Cardiac fibroblast (primary cell): ENCODE data around the gene MET.

ENCODE experiments used
- DNase-seq, 2 donors: peaks; one replicate each; pipeline versions ENCODE4 v3.0.0 to v3.0.0-alpha.2; 2010; ENCODE audit warnings: low read depth in 2 of 2
- H3K4me3 ChIP-seq, 2 donors: replicated peaks in 1 of 2; 1 replicate in 1 of 2; 2 replicates in 1 of 2; pipeline ENCODE4 v1.5.1; 2011; ENCODE audit warnings: low read depth in 2 of 2, low read length in 2 of 2, mild to moderate bottlenecking in 2 of 2, moderate library complexity in 1 of 2
- TF ChIP-seq, protein P1 (sequence below): IDR thresholded peaks from one replicate; pipeline ENCODE4 v1.5.1; 2011; ENCODE audit warnings: low read depth, mild to moderate bottlenecking, low read length, inconsistent platforms

The MET gene

DNA sequence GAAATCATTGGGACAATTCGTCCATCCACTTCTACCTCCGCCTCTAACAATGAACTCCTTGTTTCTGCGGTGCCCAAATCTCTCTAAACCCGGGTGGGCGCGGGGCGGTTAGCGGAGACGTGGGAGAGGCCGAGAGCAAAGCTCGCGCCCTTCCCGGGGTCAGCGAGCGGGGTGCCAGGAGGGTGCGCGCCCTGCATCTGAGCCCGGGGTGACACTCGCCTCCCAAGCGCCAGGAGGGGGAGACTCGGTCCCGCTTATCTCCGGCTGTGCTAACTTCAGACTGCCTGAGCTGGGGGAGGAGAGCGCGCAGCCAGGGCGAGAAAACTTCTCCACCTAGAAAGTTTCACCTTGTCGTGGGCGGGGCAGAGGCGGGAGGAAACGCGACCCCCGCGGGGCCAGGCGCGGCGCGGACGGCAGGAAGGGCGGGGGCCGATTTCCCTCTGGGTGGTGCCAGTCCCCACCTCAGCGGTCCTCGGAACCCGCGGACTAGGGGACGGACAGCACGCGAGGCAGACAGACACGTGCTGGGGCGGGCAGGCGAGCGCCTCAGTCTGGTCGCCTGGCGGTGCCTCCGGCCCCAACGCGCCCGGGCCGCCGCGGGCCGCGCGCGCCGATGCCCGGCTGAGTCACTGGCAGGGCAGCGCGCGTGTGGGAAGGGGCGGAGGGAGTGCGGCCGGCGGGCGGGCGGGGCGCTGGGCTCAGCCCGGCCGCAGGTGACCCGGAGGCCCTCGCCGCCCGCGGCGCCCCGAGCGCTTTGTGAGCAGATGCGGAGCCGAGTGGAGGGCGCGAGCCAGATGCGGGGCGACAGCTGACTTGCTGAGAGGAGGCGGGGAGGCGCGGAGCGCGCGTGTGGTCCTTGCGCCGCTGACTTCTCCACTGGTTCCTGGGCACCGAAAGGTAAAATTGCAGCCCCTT, at the start of gene MET:
Gene MET, plus strand, starts transcription at position 516 of the 915 bp plus-strand sequence. CDS start 26,889 bp downstream, outside the sequence.
- DNase-seq = peak; percentile 67 to 85

DNA sequence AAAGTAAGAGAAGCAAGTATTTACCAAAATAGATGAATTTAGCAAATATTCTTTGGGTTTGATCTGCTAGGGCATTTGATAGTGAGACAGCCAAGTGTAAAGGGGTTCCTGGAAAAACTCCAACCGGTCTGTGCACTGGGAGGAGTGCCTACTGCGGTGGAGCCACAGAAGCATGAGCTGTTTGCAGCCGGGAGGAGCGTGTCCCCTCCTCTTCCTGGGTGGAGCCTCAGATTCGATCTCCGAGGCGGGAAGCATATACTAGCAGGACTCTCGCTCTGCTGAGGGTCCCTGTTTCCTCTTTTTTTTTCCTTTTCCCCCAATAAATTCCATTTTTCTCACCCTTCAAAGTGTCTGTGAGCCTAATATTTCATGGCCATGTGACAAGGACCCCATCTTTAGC, 45.1 kb upstream of the MET start:
- DNase-seq = no peak
- TF ChIP-seq, protein P1, sequence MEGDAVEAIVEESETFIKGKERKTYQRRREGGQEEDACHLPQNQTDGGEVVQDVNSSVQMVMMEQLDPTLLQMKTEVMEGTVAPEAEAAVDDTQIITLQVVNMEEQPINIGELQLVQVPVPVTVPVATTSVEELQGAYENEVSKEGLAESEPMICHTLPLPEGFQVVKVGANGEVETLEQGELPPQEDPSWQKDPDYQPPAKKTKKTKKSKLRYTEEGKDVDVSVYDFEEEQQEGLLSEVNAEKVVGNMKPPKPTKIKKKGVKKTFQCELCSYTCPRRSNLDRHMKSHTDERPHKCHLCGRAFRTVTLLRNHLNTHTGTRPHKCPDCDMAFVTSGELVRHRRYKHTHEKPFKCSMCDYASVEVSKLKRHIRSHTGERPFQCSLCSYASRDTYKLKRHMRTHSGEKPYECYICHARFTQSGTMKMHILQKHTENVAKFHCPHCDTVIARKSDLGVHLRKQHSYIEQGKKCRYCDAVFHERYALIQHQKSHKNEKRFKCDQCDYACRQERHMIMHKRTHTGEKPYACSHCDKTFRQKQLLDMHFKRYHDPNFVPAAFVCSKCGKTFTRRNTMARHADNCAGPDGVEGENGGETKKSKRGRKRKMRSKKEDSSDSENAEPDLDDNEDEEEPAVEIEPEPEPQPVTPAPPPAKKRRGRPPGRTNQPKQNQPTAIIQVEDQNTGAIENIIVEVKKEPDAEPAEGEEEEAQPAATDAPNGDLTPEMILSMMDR = no peak
- H3K4me3 ChIP-seq = no peak overlapping the region

More for the DNA sequence above, at the start of gene MET:
- peak within 1 kb of the TSS; percentile 64 to 78 for H3K4me3 ChIP-seq
- TF ChIP-seq, protein P1 = peak; percentile 75

DNA sequence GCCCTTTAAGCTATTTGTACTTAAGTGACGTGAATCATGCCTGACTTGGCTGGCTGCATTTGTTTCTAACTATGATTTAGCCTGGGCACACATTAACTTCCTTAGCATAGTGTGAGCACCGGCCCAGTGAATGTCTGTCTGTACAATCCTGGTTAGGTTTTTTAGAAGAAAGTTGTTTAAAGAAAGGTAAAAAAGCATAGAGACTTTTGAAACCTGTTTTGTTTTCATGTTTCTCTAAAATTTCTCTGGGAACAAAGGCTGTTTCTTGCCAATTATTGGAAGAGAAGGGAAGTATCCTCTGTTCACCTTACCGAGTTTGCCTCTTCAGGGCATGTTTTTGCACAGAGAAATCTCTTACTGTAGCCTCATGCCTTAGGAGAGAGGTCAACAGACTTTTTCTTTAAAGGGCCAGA, 42.9 kb upstream of the MET start:
- TF ChIP-seq, protein P1 = no peak
- H3K4me3 ChIP-seq = no peak overlapping the region
- peak; percentile 34 to 54 for DNase-seq

DNA sequence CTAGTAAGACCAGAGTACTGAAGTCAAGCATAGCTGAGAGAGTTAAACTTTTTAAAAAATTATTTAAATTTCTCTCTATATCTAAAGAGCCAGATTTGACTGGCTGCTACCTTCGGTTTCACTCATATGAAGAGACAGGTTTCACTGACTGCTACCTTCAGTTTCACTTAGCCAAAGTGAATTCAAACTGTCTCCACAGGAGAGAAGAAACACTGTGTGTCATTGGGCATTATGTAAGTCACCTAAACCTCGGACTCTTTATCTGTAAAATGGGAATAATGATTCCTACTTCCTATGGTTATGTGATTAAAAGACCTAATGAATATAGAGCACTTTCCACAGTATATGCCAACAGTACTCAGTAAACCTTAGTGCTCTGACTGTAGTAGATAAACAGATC, 41.6 kb upstream of the MET start:
- H3K4me3 ChIP-seq = no peak overlapping the region
- DNase-seq = no peak
- TF ChIP-seq, protein P1 = no peak

DNA sequence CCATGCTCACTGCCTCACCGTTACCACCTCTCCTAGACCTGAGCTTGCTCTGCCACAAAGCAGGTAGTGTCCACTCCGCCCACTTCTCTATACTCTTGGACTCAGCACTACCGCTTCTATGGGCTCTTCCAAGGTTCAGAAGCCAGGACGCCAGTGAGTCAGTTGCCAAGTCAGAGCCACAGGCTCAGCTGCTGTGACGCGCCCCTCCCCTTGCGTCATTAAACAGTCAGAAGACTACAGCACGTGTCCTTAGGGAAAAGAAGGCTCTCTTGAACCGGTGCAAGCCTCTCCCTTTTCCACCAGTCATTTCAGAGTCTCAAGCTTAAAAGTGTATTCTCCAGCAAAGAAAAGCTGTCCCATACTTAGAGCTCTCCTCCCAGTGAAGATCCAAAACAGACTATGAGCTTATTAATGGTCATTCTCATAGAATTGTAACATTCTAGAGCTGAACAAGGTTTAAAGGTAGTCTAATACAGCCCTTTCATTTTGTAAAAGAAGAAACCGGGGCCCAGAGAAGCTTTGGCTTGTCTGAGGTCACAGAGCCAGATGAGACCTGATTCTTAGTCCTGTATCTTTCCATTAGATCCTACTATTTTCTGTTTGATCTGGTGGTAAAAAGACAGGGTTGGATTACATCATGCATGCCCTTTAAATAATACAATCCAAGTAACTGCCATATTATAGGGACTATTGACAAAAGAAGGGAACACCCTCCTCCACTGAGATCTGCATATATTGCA, 40.9 kb upstream of the MET start:
- no peak overlapping the region for H3K4me3 ChIP-seq
- peak; percentile 76 to 98 for DNase-seq
- TF ChIP-seq, protein P1 = no peak

DNA sequence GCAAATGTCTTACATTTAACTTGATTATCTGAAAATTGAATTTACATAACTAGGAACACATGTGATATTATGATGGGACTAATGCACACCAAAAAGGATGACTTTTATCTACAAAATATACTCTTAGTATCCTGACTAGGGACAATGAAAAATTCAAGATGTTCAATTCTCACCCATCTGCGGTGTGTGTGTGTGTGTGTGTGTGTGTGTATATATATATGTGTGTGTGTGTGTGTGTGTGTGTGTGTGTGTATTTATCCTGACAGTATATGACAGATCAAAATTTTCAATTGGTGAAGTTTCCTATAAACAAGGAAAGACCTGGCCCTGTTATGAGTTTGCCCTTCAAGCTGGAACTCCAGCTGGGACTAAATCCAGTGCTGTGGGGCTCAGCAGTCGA, 40.3 kb upstream of the MET start:
- TF ChIP-seq, protein P1 = no peak
- no peak for DNase-seq
- H3K4me3 ChIP-seq = no peak overlapping the region
